Measurements from ENCODE around the gene CRYGN.

Gene CRYGN

DNA sequence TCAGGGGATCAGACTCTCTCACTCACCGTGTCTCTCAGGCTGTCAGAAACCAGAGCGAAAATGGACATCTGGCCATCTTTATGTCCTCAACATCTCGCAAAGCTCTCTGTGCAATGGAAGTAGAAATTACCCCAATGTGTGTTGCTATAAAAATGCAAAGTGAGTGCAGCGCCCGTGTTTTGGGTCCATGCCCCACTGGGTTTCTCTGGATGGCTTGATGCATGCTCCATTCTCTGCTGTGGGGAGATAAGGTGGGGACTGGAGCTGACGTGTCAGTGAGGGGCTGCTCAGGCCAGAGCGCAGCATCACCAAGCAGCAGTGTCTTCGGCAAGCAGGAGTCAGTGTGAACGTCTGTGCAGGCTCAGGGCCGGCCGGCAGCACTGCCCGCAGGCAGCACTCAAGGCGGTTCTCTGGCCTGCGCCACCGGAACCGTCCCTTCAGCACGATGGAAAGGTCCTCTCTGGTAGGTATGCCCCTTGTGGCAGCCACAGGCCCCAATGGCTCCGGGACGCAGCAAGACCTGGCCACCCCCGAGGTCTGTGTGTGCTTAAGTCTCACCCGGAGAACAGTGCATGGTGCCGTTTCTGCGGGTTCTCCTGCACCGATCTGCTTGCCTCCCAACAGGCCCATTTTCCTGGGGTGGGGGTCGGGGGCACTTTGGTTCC, 60.3 kb downstream of the CRYGN start:
- no peak for DNase-seq (ENCODE audit: low spot score)

DNA sequence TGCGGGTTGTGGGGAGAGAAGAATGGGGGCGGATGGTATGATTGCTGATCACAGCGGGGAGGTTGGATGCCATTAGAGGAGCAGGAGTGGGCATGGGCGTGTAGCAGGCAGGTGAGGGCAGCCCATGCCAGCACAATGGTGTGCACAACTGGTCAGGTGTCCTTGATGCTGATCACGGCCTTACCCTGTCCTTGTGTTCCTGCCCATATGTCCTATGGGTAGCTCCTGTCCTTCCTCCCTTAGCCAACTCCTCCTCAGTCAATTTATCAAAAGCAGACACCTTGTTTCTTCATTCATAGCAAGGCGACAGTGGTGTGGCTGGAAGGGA, 60.8 kb downstream of the CRYGN start:
- no peak for DNase-seq (ENCODE audit: low spot score)

Data from ecto neural progenitor cell (in vitro differentiated cells).